Lung (tissue), 16 donors: ENCODE data around the gene ANKRD6. TPM values are rescaled to one million over a fixed set of nuclear protein-coding genes. Genes with fewer than 3 reads are reported as not detected.

Experiments
- ATAC-seq: fragments of 200-7000 bp; cut with Tn5 transposase; one replicate; pipeline ENCODE4 v1.9.1; 2020; ENCODE audit warnings: moderate number of reproducible peaks; ENCODE audit not compliant: insufficient read depth, low FRiP score
- DNase-seq, 3 donors: peaks; one replicate each; pipeline ENCODE4 v3.0.0-alpha.2; 2013 to 2017
- H3K27ac ChIP-seq, 2 donors: one replicate each; pipeline ENCODE4 v1.5.1; 2013; ENCODE audit warnings: mild to moderate bottlenecking in 2 of 2, moderate library complexity in 2 of 2, control low read depth in 1 of 2, inconsistent platforms in 1 of 2, low read depth in 1 of 2, low read length in 1 of 2
- H3K27me3 ChIP-seq, 3 donors: one replicate each; pipeline ENCODE4 v1.5.1; 2013; ENCODE audit warnings: low read length in 2 of 3; ENCODE audit not compliant: control insufficient read depth in 3 of 3, insufficient read depth in 3 of 3
- H3K36me3 ChIP-seq, 4 donors: one replicate each; pipeline ENCODE4 v1.5.1; 2013; ENCODE audit warnings: low read length in 4 of 4, mild to moderate bottlenecking in 1 of 4, moderate library complexity in 1 of 4; ENCODE audit not compliant: control insufficient read depth in 4 of 4, insufficient read depth in 4 of 4
- H3K4me1 ChIP-seq, 5 donors: one replicate each; pipeline ENCODE4 v1.5.1; 2013; ENCODE audit warnings: low read length in 5 of 5, mild to moderate bottlenecking in 2 of 5, moderate library complexity in 1 of 5; ENCODE audit not compliant: control insufficient read depth in 5 of 5, insufficient read depth in 5 of 5
- H3K4me3 ChIP-seq: one replicate; pipeline ENCODE4 v1.5.1; 2013; ENCODE audit warnings: mild to moderate bottlenecking, control low read depth, moderate library complexity
- H3K9ac ChIP-seq, 2 donors: one replicate each; pipeline ENCODE4 v1.5.1; 2013; ENCODE audit warnings: low read length in 2 of 2, control low read depth in 1 of 2; ENCODE audit not compliant: insufficient read depth in 1 of 2
- H3K9me3 ChIP-seq, 4 donors: one replicate each; pipeline ENCODE4 v1.5.1; 2013; ENCODE audit warnings: low read length in 3 of 4, mild to moderate bottlenecking in 1 of 4, moderate library complexity in 1 of 4; ENCODE audit not compliant: control insufficient read depth in 4 of 4, insufficient read depth in 3 of 4
- WGBS, 2 donors: extraction: QIAGEN DNeasy Blood & Tissue Kit; methylation state at CpG; one replicate each; pipeline ENCODE4 v1.1.7; 2013; 5-methylcytosine and 5-hydroxymethylcytosine counted together
- long read RNA-seq, 5 donors: transcript quantifications; one replicate each; lab custom pipeline, GENCODE V29; 2026
- polyA plus RNA-seq, 2 donors: library from polyadenylated mRNA; stranded (reverse); fragments of 200-250 nt; gene quantifications; one replicate each; pipeline ENCODE4 v1.2.1, GENCODE V29; 2013
- total RNA-seq, 2 donors: library from RNA; depleted of rRNA in 1 of 2; stranded (reverse); fragments of >200 nt in 1 of 2; gene quantifications; one replicate each; pipeline ENCODE4 v1.2.1, GENCODE V29; 2014 to 2021
- TF ChIP-seq, protein P1 (sequence below): IDR thresholded peaks from 2 replicates; pipeline ENCODE4 v1.5.1; 2012; ENCODE audit warnings: mild to moderate bottlenecking; ENCODE audit errors: control extremely low read depth, extremely low read depth
- donor health status: control.
- donor health status: control.
- donor health status: Bipolar disorder and iron deficiency.
- donor health status: healthy.
- donor health status: DM: yes; HTN: yes; CAD: no.

Gene ANKRD6
- total RNA-seq: 10 to 100 TPM; 22.8 to 29.4 TPM
- 1 to 10 TPM; 4.4 to 9.2 TPM for polyA plus RNA-seq
- long read RNA-seq, donor 1, full-length matches to known transcripts: 7 of 7 reads
- long read RNA-seq, donor 1, partial matches to known transcripts: 0 of 7 reads
- long read RNA-seq, donor 1, other reads (novel, unspliced or antisense): 0 of 7 reads
- long read RNA-seq, donor 2, partial matches to known transcripts: 0 of 4 reads
- long read RNA-seq, donor 2, other reads (novel, unspliced or antisense): 0 of 4 reads
- long read RNA-seq, donor 3, partial matches to known transcripts: 5 of 31 reads
- long read RNA-seq, donor 3, other reads (novel, unspliced or antisense): 26 of 31 reads
- long read RNA-seq, donor 4, partial matches to known transcripts: 0 of 1 reads
- long read RNA-seq, donor 4, other reads (novel, unspliced or antisense): 0 of 1 reads
- long read RNA-seq, donor 5, full-length matches to known transcripts: 4 of 52 reads
- long read RNA-seq, donor 5, partial matches to known transcripts: 42 of 52 reads
- long read RNA-seq, donor 5, other reads (novel, unspliced or antisense): 6 of 52 reads

DNA sequence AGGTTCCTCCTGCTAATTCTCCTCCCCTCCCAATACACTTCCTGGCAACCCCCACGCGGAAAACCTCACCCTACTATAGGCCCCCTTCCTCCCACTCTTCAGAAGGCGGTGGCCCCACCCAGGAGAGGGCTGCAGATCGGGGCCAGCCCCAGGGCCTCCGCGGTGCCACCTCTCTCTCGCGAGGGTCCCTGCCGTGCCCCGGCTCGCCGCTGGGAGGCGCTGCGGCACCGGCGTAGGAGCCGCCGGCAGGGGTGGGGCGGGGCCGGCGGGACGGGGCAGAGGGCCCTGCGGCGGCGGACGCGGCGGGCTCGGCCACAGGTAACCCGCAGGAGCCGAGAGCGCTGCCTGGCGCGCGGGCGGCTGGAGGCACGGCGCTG, at the start of gene ANKRD6:
ANKRD6 (plus strand) TSS at position 278 of the 377 bp plus-strand sequence. CDS start 133,825 bp downstream, outside the sequence.
- DNase-seq: peak; percentile 65 to 76 (median 75)
- H3K36me3 ChIP-seq: no peaks in the 10 kb centered on the region
- TF ChIP-seq, protein P1, sequence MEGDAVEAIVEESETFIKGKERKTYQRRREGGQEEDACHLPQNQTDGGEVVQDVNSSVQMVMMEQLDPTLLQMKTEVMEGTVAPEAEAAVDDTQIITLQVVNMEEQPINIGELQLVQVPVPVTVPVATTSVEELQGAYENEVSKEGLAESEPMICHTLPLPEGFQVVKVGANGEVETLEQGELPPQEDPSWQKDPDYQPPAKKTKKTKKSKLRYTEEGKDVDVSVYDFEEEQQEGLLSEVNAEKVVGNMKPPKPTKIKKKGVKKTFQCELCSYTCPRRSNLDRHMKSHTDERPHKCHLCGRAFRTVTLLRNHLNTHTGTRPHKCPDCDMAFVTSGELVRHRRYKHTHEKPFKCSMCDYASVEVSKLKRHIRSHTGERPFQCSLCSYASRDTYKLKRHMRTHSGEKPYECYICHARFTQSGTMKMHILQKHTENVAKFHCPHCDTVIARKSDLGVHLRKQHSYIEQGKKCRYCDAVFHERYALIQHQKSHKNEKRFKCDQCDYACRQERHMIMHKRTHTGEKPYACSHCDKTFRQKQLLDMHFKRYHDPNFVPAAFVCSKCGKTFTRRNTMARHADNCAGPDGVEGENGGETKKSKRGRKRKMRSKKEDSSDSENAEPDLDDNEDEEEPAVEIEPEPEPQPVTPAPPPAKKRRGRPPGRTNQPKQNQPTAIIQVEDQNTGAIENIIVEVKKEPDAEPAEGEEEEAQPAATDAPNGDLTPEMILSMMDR: peak; percentile 84
- H3K9ac ChIP-seq: peak within 1 kb of the TSS in 1 of 2 donors; percentile 55
- H3K4me3 ChIP-seq: peak within 1 kb of the TSS; percentile 92
- H3K9me3 ChIP-seq: no peaks in the 10 kb centered on the region
- peak; percentile 98 for ATAC-seq
- H3K4me1 ChIP-seq: peaks cover 0 to 9% (median 0%) of the 10 kb centered on the region in 5 donors
- no peaks in the 10 kb centered on the region for H3K27me3 ChIP-seq
- 1% methylated on average over 36 to 38 of the region's 38 CpGs for WGBS, 2 donors
- H3K27ac ChIP-seq: peak within 1 kb of the TSS in 1 of 2 donors; percentile 2

DNA sequence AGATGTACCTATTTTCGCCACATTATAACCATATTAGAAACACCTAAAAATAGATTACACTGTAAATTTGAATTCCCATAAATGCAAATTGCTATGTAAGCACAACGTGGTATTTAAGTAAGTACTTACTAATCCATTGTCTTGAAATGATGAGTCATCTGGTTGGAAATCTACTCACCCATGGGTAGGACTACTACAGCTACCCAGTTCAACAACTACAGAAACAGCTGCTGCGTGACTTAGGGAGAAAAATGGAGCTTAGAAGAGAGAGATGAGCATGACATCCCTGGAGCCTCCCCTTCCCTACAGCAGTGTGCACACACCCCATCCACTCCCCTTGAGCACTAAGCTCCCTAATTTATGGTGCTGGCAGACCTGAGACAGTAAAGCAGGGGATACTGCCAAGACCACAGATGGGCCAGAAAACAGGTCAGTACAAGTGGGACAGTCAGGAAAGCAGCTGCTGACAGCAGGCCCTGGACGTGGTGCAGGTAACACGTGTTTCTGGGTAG, 47.7 kb upstream of the ANKRD6 start:
- no peak overlapping the region for H3K27ac ChIP-seq
- no peaks in the 10 kb centered on the region for H3K27me3 ChIP-seq
- H3K4me3 ChIP-seq: no peak overlapping the region
- no peak for DNase-seq
- peaks cover 0 to 3% (median 0%) of the 10 kb centered on the region in 5 donors for H3K4me1 ChIP-seq
- TF ChIP-seq, protein P1: no peak
- WGBS, 2 donors: 73 to 86% methylated on average over 5 of the region's 5 CpGs
- no peak overlapping the region for H3K9ac ChIP-seq
- no peak for ATAC-seq
- H3K9me3 ChIP-seq: no peaks in the 10 kb centered on the region
- H3K36me3 ChIP-seq: peaks cover 0 to 2% (median 0%) of the 10 kb centered on the region in 4 donors

DNA sequence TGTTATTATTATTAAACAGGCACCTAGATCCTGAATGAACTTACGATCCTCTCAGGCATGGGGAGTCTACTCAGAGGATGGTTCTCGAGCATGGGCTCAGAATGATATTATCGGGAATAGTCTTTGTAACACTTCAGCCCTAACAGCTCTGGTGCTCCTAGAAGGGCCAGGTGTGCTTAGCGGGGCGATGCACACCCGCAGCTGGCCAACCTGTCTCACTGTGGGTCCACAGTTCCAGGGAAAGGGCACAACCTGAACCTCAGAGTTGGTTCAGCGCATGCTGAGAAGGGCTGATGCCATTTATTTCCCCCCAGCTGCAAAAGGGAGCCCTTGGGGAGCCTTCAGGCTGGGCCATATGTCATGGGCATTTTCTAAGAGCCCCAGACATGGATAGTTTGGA, 47.1 kb upstream of the ANKRD6 start:
- Histone ChIP-seq H3K4me3 (no peak overlapping the region), H3K27ac (no peak overlapping the region), H3K9ac (no peak overlapping the region), H3K4me1 (peaks cover 0 to 3% (median 0%) of the 10 kb centered on the region in 5 donors), H3K9me3 (no peaks in the 10 kb centered on the region), H3K36me3 (peaks cover 0 to 2% (median 0%) of the 10 kb centered on the region in 4 donors), H3K27me3 (no peaks in the 10 kb centered on the region)
- 97% methylated on average over 7 of the region's 7 CpGs for WGBS, 2 donors
- TF ChIP-seq, protein P1: no peak
- ATAC-seq (no peak), DNase-seq (no peak)
